Transverse colon (tissue), 4 donors: ENCODE results near the gene ZDHHC7. TPM values are rescaled to one million over a fixed set of nuclear protein-coding genes. Genes with fewer than 3 reads are reported as not detected.
A peak's percentile ranks its signal among the peaks of the same experiment; 100 is the strongest.

Source experiments
- DNase-seq: peaks from one replicate; pipeline ENCODE4 v3.0.0-alpha.2; 2019
- H3K27ac ChIP-seq, 4 donors: fragments of 200-600 bp; sonication (generic); 2 replicates each; pipeline ENCODE4 v1.5.1; 2016 to 2018; ENCODE audit warnings: inconsistent platforms in 4 of 4
- H3K27me3 ChIP-seq: fragments of 200-600 bp; sonication (generic); 2 replicates; pipeline ENCODE4 v1.5.1; 2017; ENCODE audit warnings: inconsistent platforms
- H3K36me3 ChIP-seq, 4 donors: fragments of 200-600 bp; sonication (generic); 2 replicates each; pipeline ENCODE4 v1.5.1; 2017 to 2019; ENCODE audit warnings: inconsistent platforms in 4 of 4
- H3K4me1 ChIP-seq, 4 donors: fragments of 200-600 bp; sonication (generic); 2 replicates each; pipeline ENCODE4 v1.5.1; 2017 to 2020; ENCODE audit warnings: inconsistent platforms in 4 of 4
- H3K4me3 ChIP-seq, 4 donors: fragments of 200-600 bp; sonication (generic); 1 replicate in 1 of 4; 2 replicates in 3 of 4; pipeline versions ENCODE4 v1.5.1 to v1.6.1; 2017 to 2019; ENCODE audit warnings: inconsistent platforms in 4 of 4
- H3K9me3 ChIP-seq, 2 donors: fragments of 200-600 bp; sonication (generic); 2 replicates each; pipeline ENCODE4 v1.5.1; 2017 to 2019; ENCODE audit warnings: inconsistent platforms in 2 of 2
- CTCF ChIP-seq, 5 experiments: fragments of 200-600 bp in 3 of 5; fragments of 450-650 bp in 2 of 5; sonication (generic) in 3 of 5; IDR thresholded peaks; 1 replicate in 2 of 5; 2 replicates in 3 of 5; pipeline ENCODE4 v1.5.1; 2016 to 2017; ENCODE audit warnings: antibody characterized with exemption in 5 of 5, inconsistent platforms in 3 of 5, mild to moderate bottlenecking in 2 of 5, moderate library complexity in 1 of 5
- EP300 ChIP-seq: sonication (generic); formaldehyde crosslinking; IDR thresholded peaks from one replicate; pipeline ENCODE4 v1.6.1; 2017; ENCODE audit warnings: antibody characterized with exemption, low read depth
- POLR2A ChIP-seq: fragments of 450-650 bp; IDR thresholded peaks from one replicate; pipeline ENCODE4 v1.6.1; 2016; ENCODE audit warnings: antibody characterized with exemption, mild to moderate bottlenecking, moderate library complexity
- POLR2AphosphoS5 ChIP-seq, 3 donors: sonication (generic); formaldehyde crosslinking; IDR thresholded peaks; one replicate each; pipeline ENCODE4 v1.6.1; 2016; ENCODE audit warnings: antibody characterized with exemption in 3 of 3
- whole genome bisulfite sequencing, 2 donors: methylation state at CpG; one replicate each; pipeline ENCODE4 v1.1.5; 2018; ENCODE audit warnings: low coverage in 1 of 2; 5-methylcytosine and 5-hydroxymethylcytosine counted together
- in situ Hi-C, 4 donors: fragments of 200-750 bp; cut with MboI; loops; one replicate each; pipeline versions ENCODE4 v1.15.0 to v1.15.1; 2017; ENCODE audit warnings: low sequenced_read_pairs in 3 of 4, low pct_ligation_motif_present in 1 of 4, low pct_unique_long_range_greater_than_20kb in 1 of 4
- intact Hi-C: fragments of 100-400 bp; cut with DNase I; formaldehyde crosslinking; loops from one replicate; pipeline ENCODE4 v1.15.1; 2023; ENCODE audit warnings: low total_unique reads
- total RNA-seq, 4 donors: library from RNA; depleted of rRNA; stranded (reverse); fragments of >200 nt; gene quantifications; one replicate each; pipeline ENCODE4 v1.1.0, GENCODE V29; 2016

Gene ZDHHC7
- total RNA-seq, 4 donors from 2014 or later: 100 to 940 (median 120) TPM

GRCh38 chr16:85031451-85031850 is 20.1 kb upstream of the ZDHHC7 start:
- in situ Hi-C loops (no loop called here), intact Hi-C loops (no loop called here)
- Histone ChIP-seq H3K27me3 (no peaks in the 10 kb centered on the region), H3K36me3 (no peaks in the 10 kb centered on the region), H3K4me3 (no peak overlapping the region), H3K4me1 (peaks cover 7 to 45% (median 33%) of the 10 kb centered on the region in 4 donors), H3K9me3 (no peaks in the 10 kb centered on the region), H3K27ac (peak overlapping the region in 1 of 4 donors; percentile 6)
- no peak for TF ChIP-seq POLR2A
- 69% methylated on average over 5 of the region's 5 CpGs for WGBS, 2 donors
- DNase-seq: no peak

- 32 to 59% methylated on average over 6 to 16 of the region's 16 CpGs for WGBS, 2 donors
- DNase-seq: peak; percentile 54
These were observed 18.7 kb upstream of the ZDHHC7 start for GRCh38 chr16:85029981-85030401.

DNA sequence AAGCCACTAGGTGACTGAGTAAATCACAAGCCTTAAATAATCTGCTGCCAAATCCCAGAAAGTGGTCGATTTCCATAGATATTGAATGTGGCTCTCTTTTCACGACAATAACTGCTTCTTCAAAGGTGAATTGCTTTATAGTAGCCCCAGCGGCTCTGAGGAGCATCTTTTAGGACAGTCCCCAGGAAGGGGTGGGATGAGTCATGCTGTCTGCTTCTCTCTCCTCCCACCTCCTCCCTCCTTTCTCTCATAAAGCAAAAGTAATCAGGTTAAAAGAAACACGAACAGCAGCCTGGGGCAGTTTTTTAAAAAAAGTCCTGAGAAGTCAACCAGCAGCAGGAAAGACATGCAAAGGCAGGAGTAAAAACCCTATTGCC is 18.1 kb upstream of the ZDHHC7 start:
- Histone ChIP-seq H3K4me3 (peak overlapping the region in 1 of 4 donors; percentile 94), H3K4me1 (peaks cover 7 to 52% (median 39%) of the 10 kb centered on the region in 4 donors), H3K27ac (peak overlapping the region; percentile 91 to 95 (median 92)), H3K9me3 (no peaks in the 10 kb centered on the region), H3K27me3 (no peaks in the 10 kb centered on the region), H3K36me3 (no peaks in the 10 kb centered on the region)
- in situ Hi-C loops: no loop called here
- peak; percentile 46 for DNase-seq
- WGBS, 2 donors: 0 to 9% methylated on average over 3 to 4 of the region's 4 CpGs
- intact Hi-C loops: no loop called here
- TF ChIP-seq POLR2AphosphoS5 (IDR thresholded peaks at IDR 0.05) (no peak), POLR2A (no peak), CTCF (IDR thresholded peaks at IDR 0.05) (no peak), EP300 (no peak)

More at GRCh38 chr16:85029981-85030401, 18.7 kb upstream of the ZDHHC7 start:
- Histone ChIP-seq H3K4me3 (peak overlapping the region in 1 of 4 donors; percentile 94), H3K4me1 (peaks cover 7 to 52% (median 39%) of the 10 kb centered on the region in 4 donors), H3K27ac (peak overlapping the region; percentile 91 to 95 (median 92)), H3K9me3 (no peaks in the 10 kb centered on the region), H3K27me3 (no peaks in the 10 kb centered on the region), H3K36me3 (no peaks in the 10 kb centered on the region)
- peak in 1 of 3 donors; percentile 30 for TF ChIP-seq POLR2AphosphoS5 (IDR thresholded peaks at IDR 0.05)
- TF ChIP-seq CTCF (IDR thresholded peaks at IDR 0.05): no peak
- intact Hi-C loops (no loop called here), in situ Hi-C loops (no loop called here)

- Histone ChIP-seq H3K9me3 (no peaks in the 10 kb centered on the region), H3K4me1 (peaks cover 7 to 52% (median 39%) of the 10 kb centered on the region in 4 donors), H3K4me3 (peak overlapping the region; percentile 79 to 94 (median 90)), H3K36me3 (no peaks in the 10 kb centered on the region), H3K27ac (peak overlapping the region; percentile 91 to 95 (median 92)), H3K27me3 (no peaks in the 10 kb centered on the region)
- DNase-seq: peak; percentile 80
- 13 to 22% methylated on average over 10 to 17 of the region's 17 CpGs for WGBS, 2 donors
- in situ Hi-C loops (no loop called here), intact Hi-C loops (no loop called here)
- TF ChIP-seq EP300 (no peak), CTCF (IDR thresholded peaks at IDR 0.05) (peak in 1 of 5 experiments; percentile 16), POLR2A (peak; percentile 35), POLR2AphosphoS5 (IDR thresholded peaks at IDR 0.05) (peak in 1 of 3 donors; percentile 52)
These were observed 17.5 kb upstream of the ZDHHC7 start for GRCh38 chr16:85028685-85029407.
